Endothelial cell of hepatic sinusoid (primary cell): Measurements from ENCODE around the gene SNRK.

Source experiments
- in situ Hi-C: cut with HindIII; loops from 2 replicates; pipeline ENCODE4 v1.10.0; 2017; ENCODE audit warnings: low sequenced_read_pairs

The SNRK gene

GRCh38 chr3:43370293-43370980, 84.1 kb downstream of the SNRK start:
- in situ Hi-C loops = no loop called here

GRCh38 chr3:43371494-43371893, 85.2 kb downstream of the SNRK start:
- in situ Hi-C loops = no loop called here

GRCh38 chr3:43372007-43372740, 85.8 kb downstream of the SNRK start:
- in situ Hi-C loops = no loop called here

GRCh38 chr3:43372809-43373559, 86.6 kb downstream of the SNRK start:
- in situ Hi-C loops = no loop called here

GRCh38 chr3:43373560-43373928, 87.2 kb downstream of the SNRK start:
- in situ Hi-C loops = no loop called here

GRCh38 chr3:43378066-43378935, 92.0 kb downstream of the SNRK start:
- in situ Hi-C loops = no loop called here

- in situ Hi-C loops = no loop called here
Observed at GRCh38 chr3:43379343-43379742, 93.0 kb downstream of the SNRK start.

GRCh38 chr3:43388175-43388574, 101.8 kb downstream of the SNRK start:
- in situ Hi-C loops = no loop called here

DNA sequence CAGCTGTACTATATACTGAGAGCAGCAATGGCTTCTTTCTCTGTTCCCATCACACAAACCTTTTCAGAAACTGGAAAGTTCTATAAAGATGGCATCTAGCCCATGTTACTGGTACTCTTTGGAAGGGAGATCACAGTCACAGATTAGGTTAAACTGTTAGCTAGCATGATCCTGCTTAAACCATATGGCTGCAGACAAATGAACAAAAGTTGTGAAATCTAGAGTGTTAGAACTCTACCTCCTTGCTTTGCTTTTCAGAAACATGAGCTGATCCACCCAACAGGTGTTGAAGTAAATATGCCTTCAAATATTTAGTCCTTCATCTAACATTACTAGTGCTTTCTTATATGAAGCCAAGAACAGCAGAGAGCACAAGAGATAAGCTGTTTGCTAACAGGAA, 102.6 kb downstream of the SNRK start:
- in situ Hi-C loops = no loop called here

GRCh38 chr3:43389388-43390254, 103.3 kb downstream of the SNRK start:
- in situ Hi-C loops = no loop called here

DNA sequence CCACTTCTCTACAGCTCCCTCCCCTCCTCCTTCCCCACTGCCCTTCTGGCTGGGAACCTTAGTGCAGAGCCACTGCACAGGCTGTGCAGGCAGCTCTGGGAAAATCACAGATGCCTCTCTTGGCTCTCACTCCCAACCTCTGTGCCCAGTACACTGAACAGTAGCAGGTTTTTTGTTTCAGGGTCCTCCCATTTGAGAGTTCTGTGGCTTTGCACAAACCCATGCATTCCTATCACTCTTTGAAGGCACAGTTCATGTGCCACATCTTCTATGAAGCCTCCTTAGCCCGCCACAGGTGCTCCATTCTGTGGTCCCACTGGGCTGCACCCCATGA, 103.9 kb downstream of the SNRK start:
- in situ Hi-C loops = no loop called here

- in situ Hi-C loops = no loop called here
Observed at GRCh38 chr3:43391621-43392020, 105.3 kb downstream of the SNRK start.

GRCh38 chr3:43394041-43394554, 107.8 kb downstream of the SNRK start:
- in situ Hi-C loops = no loop called here

DNA sequence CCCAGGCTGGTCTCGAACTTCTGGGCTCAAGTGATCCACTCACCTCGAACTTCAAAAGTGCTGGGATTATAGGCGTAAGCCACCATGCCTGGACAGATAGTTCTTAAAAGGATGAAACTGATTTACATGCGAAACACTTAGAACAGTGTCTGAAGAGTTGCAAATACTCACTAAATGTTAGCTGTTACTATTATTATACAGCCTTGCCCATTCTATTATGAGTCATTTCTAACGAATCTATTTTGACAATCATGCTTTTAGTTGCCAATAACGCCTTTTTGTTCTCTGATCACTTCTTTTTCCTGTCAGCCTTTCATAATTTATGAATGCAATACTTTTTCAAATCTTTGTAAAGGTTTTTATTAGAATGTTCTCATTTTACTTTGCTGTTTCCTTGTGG, 112.7 kb downstream of the SNRK start:
- in situ Hi-C loops = no loop called here

DNA sequence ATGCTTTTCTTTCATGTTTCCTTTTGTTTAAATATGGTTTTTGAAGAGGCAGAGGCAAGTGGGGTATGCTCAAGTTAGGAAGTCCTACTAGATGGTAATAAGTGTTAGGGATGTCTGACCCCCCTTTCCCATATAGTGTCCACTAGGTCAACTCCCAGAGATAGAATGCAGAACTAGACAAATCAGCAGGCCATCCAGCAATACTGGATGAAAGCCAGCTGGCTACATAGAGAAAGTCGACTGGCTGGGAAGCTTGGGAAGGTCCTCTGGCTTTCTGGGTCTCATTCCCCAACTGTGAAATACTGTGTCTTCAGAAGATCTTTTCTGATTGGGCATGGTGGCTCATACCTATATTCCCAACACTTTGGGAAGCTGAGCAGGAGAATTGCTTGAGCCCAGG, 113.8 kb downstream of the SNRK start:
- in situ Hi-C loops = loop anchor here (5.0 to 10.0 kb wide), 2 partner anchors 57 to 335 kb away; no protein-coding TSS in a partner anchor
